ENCODE measurements around the gene OASL. TPM values are rescaled to one million over a fixed set of nuclear protein-coding genes. Genes with fewer than 3 reads are reported as not detected.

The OASL gene
- polyA plus RNA-seq, 2 of the 4 experiments (the other 2 are of a cell fraction): 0.81 to 0.94 TPM

DNA sequence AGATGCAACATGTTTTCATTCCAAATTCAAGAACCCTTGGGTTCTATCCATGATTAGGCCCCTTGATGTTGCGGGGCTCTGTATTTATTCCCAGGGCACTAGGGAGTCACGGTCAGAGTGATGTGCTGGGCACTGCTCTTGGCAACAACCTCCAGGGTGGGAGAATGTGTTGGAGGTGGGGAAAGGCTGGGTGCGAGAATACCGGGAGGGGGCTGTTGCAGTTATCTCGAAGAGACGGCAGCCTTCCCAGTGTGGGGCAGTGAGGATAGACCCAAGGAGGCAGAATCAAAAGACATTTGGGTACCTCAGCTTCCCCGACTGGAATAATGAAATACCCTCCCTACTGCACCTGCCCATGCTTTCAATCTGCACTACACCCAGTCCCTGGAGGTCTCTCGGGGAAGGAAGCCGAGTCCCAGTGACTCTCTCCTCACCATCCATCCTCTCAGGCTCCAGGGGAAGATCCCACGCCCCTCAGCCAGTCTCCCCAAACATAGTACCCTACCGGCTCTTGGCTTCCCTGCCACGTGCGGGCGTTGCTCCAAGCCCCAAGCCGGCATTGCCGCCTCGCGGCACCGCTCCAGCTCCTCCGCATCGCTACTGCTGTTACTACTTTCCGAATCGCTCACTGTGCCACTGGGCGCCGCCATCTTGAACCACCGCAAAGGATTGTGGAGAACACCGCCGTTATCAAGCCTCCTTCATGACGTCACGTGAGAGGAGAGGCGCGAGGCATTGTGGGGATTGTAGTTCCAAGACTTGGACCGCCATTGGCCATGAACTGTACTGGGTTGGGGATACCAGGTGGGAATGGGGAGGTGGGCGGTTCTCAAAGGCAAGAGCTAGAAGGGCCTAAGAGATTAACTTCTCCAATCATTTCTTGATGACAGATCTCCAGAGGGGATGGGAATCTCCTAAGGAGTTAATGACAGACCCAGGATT, 22.9 kb downstream of the OASL start, which contains the start of gene C12orf43 (continued):
- TF ChIP-seq MAFK (IDR thresholded peaks at IDR 0.05; ENCODE audit: partially characterized antibody) (no peak), GATA3 (IDR thresholded peaks at IDR 0.05; ENCODE audit: borderline replicate concordance) (no peak), CEBPB (IDR thresholded peaks at IDR 0.05) (no peak), FOSB (CRISPR knock-in tag; IDR thresholded peaks at IDR 0.05) (no peak), NPAS2 (CRISPR knock-in tag; IDR thresholded peaks at IDR 0.05; ENCODE audit: borderline replicate concordance) (no peak), EHF (CRISPR knock-in tag; IDR thresholded peaks at IDR 0.05) (no peak), HEYL (CRISPR knock-in tag; IDR thresholded peaks at IDR 0.05) (no peak), NR3C1 (IDR thresholded peaks at IDR 0.05) (no peak), RNF2 (IDR thresholded peaks at IDR 0.05; ENCODE audit: borderline replicate concordance, low read depth) (no peak), POLR2AphosphoS2 (conservative IDR thresholded peaks at IDR 0.05; ENCODE audit: low read length) (no peak), KDM5A (IDR thresholded peaks at IDR 0.05) (peak; percentile 99), ZFP36 (IDR thresholded peaks at IDR 0.05; ENCODE audit: borderline replicate concordance, partially characterized antibody) (no peak), MAZ (IDR thresholded peaks at IDR 0.05; ENCODE audit: borderline replicate concordance, low read depth, low read length) (no peak), RFX5 (IDR thresholded peaks at IDR 0.05) (no peak), CBX8 (IDR thresholded peaks at IDR 0.05) (no peak), PHF8 (IDR thresholded peaks at IDR 0.05; ENCODE audit: borderline replicate concordance, low read depth) (peak; percentile 30; the same call in 1 of the 2 replicates), MYC (IDR thresholded peaks at IDR 0.05; ENCODE audit: borderline replicate concordance, low read length) (peak; percentile 42; the same call in 1 of the 2 replicates), SREBF2 (IDR thresholded peaks at IDR 0.05) (no peak)
- TF ChIP-seq, protein P1, sequence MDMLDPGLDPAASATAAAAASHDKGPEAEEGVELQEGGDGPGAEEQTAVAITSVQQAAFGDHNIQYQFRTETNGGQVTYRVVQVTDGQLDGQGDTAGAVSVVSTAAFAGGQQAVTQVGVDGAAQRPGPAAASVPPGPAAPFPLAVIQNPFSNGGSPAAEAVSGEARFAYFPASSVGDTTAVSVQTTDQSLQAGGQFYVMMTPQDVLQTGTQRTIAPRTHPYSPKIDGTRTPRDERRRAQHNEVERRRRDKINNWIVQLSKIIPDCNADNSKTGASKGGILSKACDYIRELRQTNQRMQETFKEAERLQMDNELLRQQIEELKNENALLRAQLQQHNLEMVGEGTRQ (IDR thresholded peaks at IDR 0.05): peak; percentile 80

DNA sequence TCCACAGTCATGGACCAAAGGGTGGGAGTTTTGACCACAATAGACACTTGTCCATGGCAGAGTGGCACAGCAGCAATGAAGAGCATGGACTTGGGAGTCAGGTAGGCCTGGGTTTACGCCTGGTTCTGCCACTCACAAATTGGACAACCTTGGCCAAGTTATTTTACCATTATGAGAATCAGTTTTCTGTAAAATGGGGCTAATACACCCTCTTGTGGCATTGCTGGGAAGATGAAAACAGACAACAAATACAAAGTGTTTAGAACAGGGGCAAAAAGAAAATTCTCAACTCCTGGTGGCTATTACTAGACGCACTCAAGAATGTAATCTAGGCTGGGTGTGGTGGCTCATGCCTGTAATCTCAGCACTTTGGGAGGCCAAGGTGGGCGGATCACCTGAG, 25.3 kb downstream of the OASL start:
- ChIA-PET POLR2A (no interaction called here), CTCF (interaction anchor here (0.7 to 4.3 kb wide), 6 partner anchors 9 to 689 kb away, joined by 3 to 18 read pairs (median 4); partner anchors contain the start of gene HNF1A)
- TF ChIP-seq RAD21 (conservative IDR thresholded peaks at IDR 0.05 in 1 of 2, IDR thresholded peaks at IDR 0.05 in 1 of 2): peak; percentile 31 to 44; a peak in 3 of 5 replicates
- TF ChIP-seq, protein P2, sequence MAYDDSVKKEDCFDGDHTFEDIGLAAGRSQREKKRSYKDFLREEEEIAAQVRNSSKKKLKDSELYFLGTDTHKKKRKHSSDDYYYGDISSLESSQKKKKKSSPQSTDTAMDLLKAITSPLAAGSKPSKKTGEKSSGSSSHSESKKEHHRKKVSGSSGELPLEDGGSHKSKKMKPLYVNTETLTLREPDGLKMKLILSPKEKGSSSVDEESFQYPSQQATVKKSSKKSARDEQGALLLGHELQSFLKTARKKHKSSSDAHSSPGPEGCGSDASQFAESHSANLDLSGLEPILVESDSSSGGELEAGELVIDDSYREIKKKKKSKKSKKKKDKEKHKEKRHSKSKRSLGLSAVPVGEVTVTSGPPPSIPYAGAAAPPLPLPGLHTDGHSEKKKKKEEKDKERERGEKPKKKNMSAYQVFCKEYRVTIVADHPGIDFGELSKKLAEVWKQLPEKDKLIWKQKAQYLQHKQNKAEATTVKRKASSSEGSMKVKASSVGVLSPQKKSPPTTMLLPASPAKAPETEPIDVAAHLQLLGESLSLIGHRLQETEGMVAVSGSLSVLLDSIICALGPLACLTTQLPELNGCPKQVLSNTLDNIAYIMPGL (CRISPR knock-in tag; IDR thresholded peaks at IDR 0.05; ENCODE audit: borderline replicate concordance): no peak
- no peak for TF ChIP-seq POLR2AphosphoS2 (conservative IDR thresholded peaks at IDR 0.05; ENCODE audit: low read length)
- TF ChIP-seq, protein P3, sequence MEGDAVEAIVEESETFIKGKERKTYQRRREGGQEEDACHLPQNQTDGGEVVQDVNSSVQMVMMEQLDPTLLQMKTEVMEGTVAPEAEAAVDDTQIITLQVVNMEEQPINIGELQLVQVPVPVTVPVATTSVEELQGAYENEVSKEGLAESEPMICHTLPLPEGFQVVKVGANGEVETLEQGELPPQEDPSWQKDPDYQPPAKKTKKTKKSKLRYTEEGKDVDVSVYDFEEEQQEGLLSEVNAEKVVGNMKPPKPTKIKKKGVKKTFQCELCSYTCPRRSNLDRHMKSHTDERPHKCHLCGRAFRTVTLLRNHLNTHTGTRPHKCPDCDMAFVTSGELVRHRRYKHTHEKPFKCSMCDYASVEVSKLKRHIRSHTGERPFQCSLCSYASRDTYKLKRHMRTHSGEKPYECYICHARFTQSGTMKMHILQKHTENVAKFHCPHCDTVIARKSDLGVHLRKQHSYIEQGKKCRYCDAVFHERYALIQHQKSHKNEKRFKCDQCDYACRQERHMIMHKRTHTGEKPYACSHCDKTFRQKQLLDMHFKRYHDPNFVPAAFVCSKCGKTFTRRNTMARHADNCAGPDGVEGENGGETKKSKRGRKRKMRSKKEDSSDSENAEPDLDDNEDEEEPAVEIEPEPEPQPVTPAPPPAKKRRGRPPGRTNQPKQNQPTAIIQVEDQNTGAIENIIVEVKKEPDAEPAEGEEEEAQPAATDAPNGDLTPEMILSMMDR (IDR thresholded peaks at IDR 0.05): 0 out of 3 replicates have a peak, but pooled peaks have one; percentile 16
- no peak for TF ChIP-seq HDAC2 (IDR thresholded peaks at IDR 0.05)
- TF ChIP-seq EHMT2 (IDR thresholded peaks at IDR 0.05; ENCODE audit: low read depth): no peak
- no peak for TF ChIP-seq NPAS2 (CRISPR knock-in tag; IDR thresholded peaks at IDR 0.05; ENCODE audit: borderline replicate concordance)
- TF ChIP-seq SMC3 (IDR thresholded peaks at IDR 0.05): no peak
- TF ChIP-seq NFE2L2 (conservative IDR thresholded peaks at IDR 0.05; ENCODE audit: low read length): no peak
- no peak for TF ChIP-seq NR3C1 (IDR thresholded peaks at IDR 0.05)
- no peak for TF ChIP-seq RCOR1 (IDR thresholded peaks at IDR 0.05; ENCODE audit: low read depth, low read length)
- no peak for TF ChIP-seq ESRRA (IDR thresholded peaks at IDR 0.05; ENCODE audit: borderline replicate concordance, low read length)
- no peak for TF ChIP-seq POLR2A (IDR thresholded peaks at IDR 0.05; ENCODE audit: low read length)
- no peak for TF ChIP-seq EP300 (IDR thresholded peaks at IDR 0.05)
- ATAC-seq (no peak), FAIRE-seq (no peak), DNase-seq (ENCODE audit: low read depth in 1 of 2, low spot score in 1 of 2) (peak in 1 of 2 experiments; percentile 37)
- 60% methylated on average over 3 of the region's 3 CpGs for WGBS (ENCODE audit: missing lambda C conversion rate)
- Histone ChIP-seq H3K4me1 (peaks cover 8% of the 10 kb centered on the region), H3K27ac (no peak overlapping the region), H3K4me2 (no peak overlapping the region), H3K9me3 (no peaks in the 10 kb centered on the region), H3K4me3 (no peak overlapping the region)
